Smooth muscle cell (in vitro differentiated cells): ENCODE measurements around the gene GLG1. TPM values are rescaled to one million over a fixed set of nuclear protein-coding genes. Genes with fewer than 3 reads are reported as not detected.
A peak's percentile ranks its signal among the peaks of the same experiment; 100 is the strongest.
"Not testable (repeated sequence)": the region's sequence is repeated elsewhere in the genome, so short reads cannot be mapped to it uniquely, and the experiment has no call there.

Experiments
- DNase-seq: peaks from one replicate; lab custom pipeline; 2025; ENCODE audit not compliant: unreplicated experiment; lab: John Stamatoyannopoulos, UW
- H2AFZ ChIP-seq: fragments of 200-600 bp; sonication (generic); 2 replicates; pipeline ENCODE4 v1.6.0; 2016; ENCODE audit warnings: antibody characterized with exemption, low read depth, mild to moderate bottlenecking
- H3F3A ChIP-seq: fragments of 200-600 bp; sonication (generic); 2 replicates; pipeline ENCODE4 v1.6.0; 2017; ENCODE audit warnings: antibody characterized with exemption, low read depth
- H3K27ac ChIP-seq: fragments of 200-600 bp; sonication (generic); 2 replicates; pipeline ENCODE4 v1.5.1; 2016; ENCODE audit warnings: low read depth, mild to moderate bottlenecking
- H3K27me3 ChIP-seq: fragments of 200-600 bp; sonication (generic); 2 replicates; pipeline ENCODE4 v1.6.1; 2016; ENCODE audit warnings: low read depth, mild to moderate bottlenecking
- H3K36me3 ChIP-seq: fragments of 200-600 bp; sonication (generic); 2 replicates; pipeline ENCODE4 v1.5.1; 2016; ENCODE audit warnings: low read depth
- H3K4me1 ChIP-seq: fragments of 200-600 bp; sonication (generic); 2 replicates; pipeline ENCODE4 v1.5.1; 2016; ENCODE audit warnings: low read depth
- H3K4me2 ChIP-seq: fragments of 200-600 bp; sonication (generic); 2 replicates; pipeline ENCODE4 v1.6.0; 2016; ENCODE audit warnings: mild to moderate bottlenecking
- H3K4me3 ChIP-seq: fragments of 200-600 bp; sonication (generic); 2 replicates; pipeline ENCODE4 v1.5.1; 2016; ENCODE audit warnings: mild to moderate bottlenecking
- H3K79me2 ChIP-seq: fragments of 200-600 bp; sonication (generic); 2 replicates; pipeline ENCODE4 v1.6.0; 2016; ENCODE audit warnings: low read depth, mild to moderate bottlenecking
- H3K9ac ChIP-seq: fragments of 200-600 bp; sonication (generic); 2 replicates; pipeline ENCODE4 v1.6.0; 2016; ENCODE audit warnings: low read depth
- H3K9me3 ChIP-seq: fragments of 200-600 bp; sonication (generic); replicated peaks from 2 replicates; pipeline ENCODE4 v1.5.1; 2016; ENCODE audit warnings: low read depth
- H4K20me1 ChIP-seq: fragments of 200-600 bp; sonication (generic); 2 replicates; pipeline ENCODE4 v1.6.0; 2016; ENCODE audit warnings: low read depth
- WGBS: methylation state at CpG from one replicate; pipeline ENCODE4 v1.1.7; 2016; ENCODE audit warnings: low lambda C conversion rate; 5-methylcytosine and 5-hydroxymethylcytosine counted together
- polyA plus RNA-seq: library from polyadenylated mRNA; unstranded; fragments of >200 nt; fragmentation: Nextera tagmentation; extraction: Ambion mirVana; gene quantifications from 2 replicates; pipeline ENCODE4 v1.2.1, GENCODE V29; 2016
- total RNA-seq: library from RNA; depleted of rRNA; stranded (reverse); fragments of >200 nt; gene quantifications from 2 replicates; pipeline ENCODE4 v1.2.3, GENCODE V29; 2014
- TF ChIP-seq, protein P1 (sequence below): fragments of 200-600 bp; sonication (generic); IDR thresholded peaks from 2 replicates; pipeline ENCODE4 v1.5.1; 2017; ENCODE audit warnings: borderline replicate concordance, mild to moderate bottlenecking, antibody characterized with exemption; ENCODE audit not compliant: insufficient read depth, poor library complexity, severe bottlenecking

GLG1 gene
- total and polyA plus RNA-seq, 2 experiments from 2014 or later, result 131 to 140 TPM

DNA sequence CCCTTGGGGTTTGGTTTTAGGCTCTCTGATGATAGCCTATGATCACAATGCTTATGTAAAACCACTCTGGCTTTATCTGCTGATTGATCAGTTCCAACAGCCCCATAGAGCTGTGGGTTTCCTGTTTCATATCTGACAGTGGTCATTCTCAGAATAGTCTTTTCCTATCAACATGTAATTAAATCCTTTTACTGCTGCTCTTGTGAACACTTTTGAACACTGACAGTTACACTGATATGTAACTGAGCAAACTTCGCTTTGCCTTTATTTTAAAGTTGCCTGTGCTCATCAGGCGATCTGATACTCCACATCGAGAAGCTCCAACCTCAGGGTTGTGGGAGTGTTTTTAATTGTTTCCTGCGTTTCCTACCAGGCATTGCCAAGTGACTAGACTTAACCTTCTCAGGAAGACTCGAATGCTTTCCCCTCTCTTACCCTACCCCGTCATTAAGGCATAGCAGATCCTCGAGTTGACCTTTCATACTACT lies 168.4 kb downstream of the GLG1 start:
- no peak overlapping the region for H3K27ac ChIP-seq
- no peaks in the 10 kb centered on the region for H3K9me3 ChIP-seq
- no peak overlapping the region for H3K4me2 ChIP-seq
- no peak overlapping the region for H3K4me3 ChIP-seq
- TF ChIP-seq, protein P1, sequence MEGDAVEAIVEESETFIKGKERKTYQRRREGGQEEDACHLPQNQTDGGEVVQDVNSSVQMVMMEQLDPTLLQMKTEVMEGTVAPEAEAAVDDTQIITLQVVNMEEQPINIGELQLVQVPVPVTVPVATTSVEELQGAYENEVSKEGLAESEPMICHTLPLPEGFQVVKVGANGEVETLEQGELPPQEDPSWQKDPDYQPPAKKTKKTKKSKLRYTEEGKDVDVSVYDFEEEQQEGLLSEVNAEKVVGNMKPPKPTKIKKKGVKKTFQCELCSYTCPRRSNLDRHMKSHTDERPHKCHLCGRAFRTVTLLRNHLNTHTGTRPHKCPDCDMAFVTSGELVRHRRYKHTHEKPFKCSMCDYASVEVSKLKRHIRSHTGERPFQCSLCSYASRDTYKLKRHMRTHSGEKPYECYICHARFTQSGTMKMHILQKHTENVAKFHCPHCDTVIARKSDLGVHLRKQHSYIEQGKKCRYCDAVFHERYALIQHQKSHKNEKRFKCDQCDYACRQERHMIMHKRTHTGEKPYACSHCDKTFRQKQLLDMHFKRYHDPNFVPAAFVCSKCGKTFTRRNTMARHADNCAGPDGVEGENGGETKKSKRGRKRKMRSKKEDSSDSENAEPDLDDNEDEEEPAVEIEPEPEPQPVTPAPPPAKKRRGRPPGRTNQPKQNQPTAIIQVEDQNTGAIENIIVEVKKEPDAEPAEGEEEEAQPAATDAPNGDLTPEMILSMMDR, result no peak
- DNase-seq, result no peak
- H3F3A ChIP-seq, result no peaks in the 10 kb centered on the region
- WGBS, result 85% methylated on average over 7 of the region's 7 CpGs
- no peaks in the 10 kb centered on the region for H4K20me1 ChIP-seq
- H3K36me3 ChIP-seq, result no peaks in the 10 kb centered on the region
- H3K79me2 ChIP-seq, result no peaks in the 10 kb centered on the region
- no peaks in the 10 kb centered on the region for H3K27me3 ChIP-seq
- H3K4me1 ChIP-seq, result no peaks in the 10 kb centered on the region
- no peak overlapping the region for H2AFZ ChIP-seq
- no peak overlapping the region for H3K9ac ChIP-seq

DNA sequence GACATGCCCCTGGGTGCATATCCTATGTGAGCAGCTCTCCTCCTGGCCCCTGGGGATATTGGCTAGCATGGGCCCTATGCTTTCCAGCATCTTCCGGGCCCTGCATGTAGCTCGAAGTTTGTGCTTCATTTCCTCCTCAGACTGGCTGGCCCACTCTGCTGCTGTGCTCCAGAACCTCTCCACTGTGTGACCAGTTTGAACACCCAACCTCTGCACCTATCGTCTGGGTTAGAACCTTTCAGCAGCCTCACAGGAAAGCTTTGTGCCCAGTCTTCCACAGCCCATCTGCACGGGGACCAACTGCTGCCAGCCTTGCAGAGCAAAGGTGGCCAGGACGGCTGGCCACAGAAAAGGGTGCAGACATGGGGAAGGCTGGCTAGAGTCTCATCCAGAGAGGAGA lies 175.4 kb downstream of the GLG1 start:
- H3K79me2 ChIP-seq, result no peaks in the 10 kb centered on the region
- H3K36me3 ChIP-seq, result no peaks in the 10 kb centered on the region
- H3K9ac ChIP-seq, result no peak overlapping the region
- H3K4me1 ChIP-seq, result no peaks in the 10 kb centered on the region
- H4K20me1 ChIP-seq, result no peaks in the 10 kb centered on the region
- no peak overlapping the region for H3K4me2 ChIP-seq
- 94% methylated on average over 5 of the region's 5 CpGs for WGBS
- H3K27ac ChIP-seq, result no peak overlapping the region
- DNase-seq, result no peak
- no peaks in the 10 kb centered on the region for H3K27me3 ChIP-seq
- TF ChIP-seq, protein P1, result no peak
- H3K9me3 ChIP-seq, result no peaks in the 10 kb centered on the region
- no peaks in the 10 kb centered on the region for H3F3A ChIP-seq
- no peak overlapping the region for H2AFZ ChIP-seq
- H3K4me3 ChIP-seq, result no peak overlapping the region

DNA sequence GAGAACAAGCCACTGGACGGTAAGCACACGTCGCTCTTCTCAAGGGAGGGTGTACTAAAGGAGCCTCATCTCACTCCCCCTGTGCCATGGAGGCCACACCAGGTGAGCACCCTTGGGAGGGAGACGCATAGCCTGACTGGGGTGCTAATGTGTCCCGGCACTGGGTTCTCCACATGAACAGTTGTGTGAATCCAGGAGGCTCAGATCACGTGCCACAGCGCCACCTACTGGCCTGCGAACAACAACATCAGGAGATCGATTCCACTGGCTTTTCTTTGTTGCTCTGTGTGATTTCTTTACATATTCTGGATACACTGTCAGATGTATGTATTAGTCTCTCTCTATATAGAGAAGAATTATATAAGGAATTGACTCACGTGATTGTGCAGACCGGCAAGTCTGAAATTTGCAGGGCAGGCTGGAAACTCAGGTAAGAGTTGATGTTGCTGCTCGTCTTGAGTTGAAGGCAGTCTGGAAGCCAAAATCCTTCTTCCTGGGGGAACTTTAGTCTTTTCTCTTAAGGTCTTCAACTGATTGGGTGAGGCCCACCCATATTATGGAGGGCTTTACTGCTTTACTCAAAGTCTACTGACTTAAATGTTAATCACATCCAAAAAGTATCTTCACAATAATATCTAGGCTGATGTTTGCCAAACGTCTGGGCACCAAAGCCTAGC lies 176.7 kb downstream of the GLG1 start:
- H3K9ac ChIP-seq, H2AFZ ChIP-seq, DNase-seq, H3F3A ChIP-seq, H3K27ac ChIP-seq, H3K27me3 ChIP-seq, H3K4me1 ChIP-seq, H4K20me1 ChIP-seq, H3K4me2 ChIP-seq, H3K4me3 ChIP-seq, H3K9me3 ChIP-seq, H3K36me3 ChIP-seq, H3K79me2 ChIP-seq: not testable (repeated sequence)
- WGBS, result 39% methylated on average over 13 of the region's 13 CpGs
- TF ChIP-seq, protein P1, result peak; percentile 69

DNA sequence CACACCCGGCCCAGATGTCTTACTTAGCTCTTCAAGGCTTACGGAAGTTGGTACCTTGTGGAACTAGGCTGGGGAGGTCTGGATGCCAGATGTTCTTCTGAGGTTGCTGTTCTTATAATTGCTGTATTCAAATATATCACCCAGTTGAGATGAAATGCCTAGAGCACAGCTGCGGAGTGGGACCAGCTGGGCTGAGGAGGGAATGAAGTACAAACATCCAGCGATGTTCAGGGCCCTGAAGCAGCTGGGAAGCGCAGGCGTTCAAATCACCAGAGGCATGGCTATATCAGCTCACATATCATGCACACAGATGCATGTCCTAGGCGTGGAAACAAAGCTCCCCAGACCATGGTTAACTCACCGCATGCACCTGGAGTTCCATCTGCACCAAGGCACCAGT lies 178.4 kb downstream of the GLG1 start:
- H3K27me3 ChIP-seq, H3K4me3 ChIP-seq, H3K36me3 ChIP-seq, H3K9ac ChIP-seq, H3K9me3 ChIP-seq, DNase-seq, H3F3A ChIP-seq, H3K4me1 ChIP-seq, H3K79me2 ChIP-seq, H3K27ac ChIP-seq, H3K4me2 ChIP-seq, H4K20me1 ChIP-seq, H2AFZ ChIP-seq: not testable (repeated sequence)
- 100% methylated on average over 1 of the region's 8 CpGs for WGBS

DNA sequence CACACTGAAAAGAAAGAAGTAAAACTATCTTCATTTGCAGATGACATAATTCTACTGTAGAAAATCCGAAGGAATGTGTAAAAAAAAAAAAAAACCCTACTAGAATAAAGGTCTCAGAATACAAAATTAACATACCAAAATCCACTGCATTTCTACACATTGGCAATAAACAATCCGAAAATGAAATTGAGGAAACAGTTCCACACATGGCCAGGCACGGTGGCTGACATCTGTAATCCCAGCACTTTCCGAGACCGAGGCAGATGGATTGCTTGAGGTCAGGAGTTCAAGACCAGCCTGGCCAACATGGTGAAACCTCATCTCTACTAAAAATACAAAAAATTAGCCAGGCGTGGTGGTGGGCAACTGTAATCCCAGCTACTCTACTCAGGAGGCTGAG lies 181.2 kb downstream of the GLG1 start:
- not testable (repeated sequence) for H3K4me3 ChIP-seq, H3K4me1 ChIP-seq, H3K36me3 ChIP-seq, H3K9ac ChIP-seq, H3F3A ChIP-seq, H3K9me3 ChIP-seq, H2AFZ ChIP-seq, H3K27ac ChIP-seq, H4K20me1 ChIP-seq, DNase-seq, H3K79me2 ChIP-seq, H3K4me2 ChIP-seq, H3K27me3 ChIP-seq
- 86% methylated on average over 6 of the region's 6 CpGs for WGBS

DNA sequence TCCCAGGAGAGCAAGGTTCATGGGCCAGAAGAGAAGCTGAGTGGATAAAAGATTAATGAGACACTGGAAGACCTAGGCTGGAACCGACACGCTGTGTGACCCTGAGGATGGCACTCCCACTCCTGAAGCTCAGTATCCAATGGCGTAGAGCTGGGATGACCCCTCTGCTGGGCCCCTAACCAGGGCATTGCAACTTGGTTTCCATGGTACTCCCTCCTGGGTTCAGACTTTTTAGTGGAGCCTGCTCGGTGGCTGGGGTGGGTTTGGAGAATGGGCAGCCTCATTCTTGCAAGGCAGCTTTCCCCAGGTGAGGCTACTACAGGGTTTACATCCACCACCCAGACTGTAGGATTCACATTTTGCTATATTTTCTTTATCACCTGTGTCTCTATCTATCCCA lies 183.2 kb downstream of the GLG1 start:
- H2AFZ ChIP-seq, H3K9ac ChIP-seq, H3K4me1 ChIP-seq, H3K4me3 ChIP-seq, H3K36me3 ChIP-seq, H3F3A ChIP-seq, H3K79me2 ChIP-seq, H3K27me3 ChIP-seq, H3K9me3 ChIP-seq, DNase-seq, H3K27ac ChIP-seq, H4K20me1 ChIP-seq, H3K4me2 ChIP-seq: not testable (repeated sequence)
- 80% methylated on average over 4 of the region's 4 CpGs for WGBS
